Measurements from ENCODE around the gene GAB3. TPM values are rescaled to one million over a fixed set of nuclear protein-coding genes. Genes with fewer than 3 reads are reported as not detected.

The GAB3 gene
- total RNA-seq, 1 donor from 2014 or later, result 1.1 TPM

- no peak for TF ChIP-seq CTCF (IDR thresholded peaks at IDR 0.05)
- no peak overlapping the region for H3K4me3 Mint-ChIP-seq (ENCODE audit: unreplicated experiment)
- no peak overlapping the region for H3K27ac Mint-ChIP-seq (ENCODE audit: unreplicated experiment)
- H3K9me3 Mint-ChIP-seq (ENCODE audit: unreplicated experiment), result peaks cover 13% of the 10 kb centered on the region
- no peaks in the 10 kb centered on the region for H3K4me1 Mint-ChIP-seq (ENCODE audit: unreplicated experiment)
- no peaks in the 10 kb centered on the region for H3K27me3 Mint-ChIP-seq (ENCODE audit: unreplicated experiment)
- DNase-seq (ENCODE audit: extremely low spot score, unreplicated experiment), result no peak
- no peaks in the 10 kb centered on the region for H3K36me3 Mint-ChIP-seq (ENCODE audit: unreplicated experiment)
These were observed 31.7 kb downstream of the GAB3 start for GRCh38 chrX:154719132-154719675.

GRCh38 chrX:154718616-154719015 is 32.3 kb downstream of the GAB3 start:
- Mint-ChIP-seq H3K4me3 (ENCODE audit: unreplicated experiment) (no peak overlapping the region), H3K27me3 (ENCODE audit: unreplicated experiment) (no peaks in the 10 kb centered on the region), H3K36me3 (ENCODE audit: unreplicated experiment) (no peaks in the 10 kb centered on the region), H3K9me3 (ENCODE audit: unreplicated experiment) (peaks cover 13% of the 10 kb centered on the region), H3K27ac (ENCODE audit: unreplicated experiment) (no peak overlapping the region), H3K4me1 (ENCODE audit: unreplicated experiment) (no peaks in the 10 kb centered on the region)
- no peak for TF ChIP-seq CTCF (IDR thresholded peaks at IDR 0.05)
- DNase-seq (ENCODE audit: extremely low spot score, unreplicated experiment), result no peak

GRCh38 chrX:154717824-154718223 is 33.1 kb downstream of the GAB3 start:
- no peak for DNase-seq (ENCODE audit: extremely low spot score, unreplicated experiment)
- no peak for TF ChIP-seq CTCF (IDR thresholded peaks at IDR 0.05)
- Mint-ChIP-seq H3K4me3 (ENCODE audit: unreplicated experiment) (no peak overlapping the region), H3K27ac (ENCODE audit: unreplicated experiment) (no peak overlapping the region), H3K9me3 (ENCODE audit: unreplicated experiment) (peaks cover 13% of the 10 kb centered on the region), H3K4me1 (ENCODE audit: unreplicated experiment) (no peaks in the 10 kb centered on the region), H3K27me3 (ENCODE audit: unreplicated experiment) (no peaks in the 10 kb centered on the region), H3K36me3 (ENCODE audit: unreplicated experiment) (no peaks in the 10 kb centered on the region)

GRCh38 chrX:154715825-154716224 is 35.1 kb downstream of the GAB3 start:
- Mint-ChIP-seq H3K9me3 (ENCODE audit: unreplicated experiment) (peaks cover 8% of the 10 kb centered on the region), H3K4me3 (ENCODE audit: unreplicated experiment) (no peak overlapping the region), H3K27me3 (ENCODE audit: unreplicated experiment) (no peaks in the 10 kb centered on the region), H3K4me1 (ENCODE audit: unreplicated experiment) (peaks cover 1% of the 10 kb centered on the region), H3K36me3 (ENCODE audit: unreplicated experiment) (no peaks in the 10 kb centered on the region), H3K27ac (ENCODE audit: unreplicated experiment) (no peak overlapping the region)
- DNase-seq (ENCODE audit: extremely low spot score, unreplicated experiment), result no peak
- TF ChIP-seq CTCF (IDR thresholded peaks at IDR 0.05), result no peak

- DNase-seq (ENCODE audit: extremely low spot score, unreplicated experiment), result no peak
- Mint-ChIP-seq H3K27ac (ENCODE audit: unreplicated experiment) (no peak overlapping the region), H3K4me1 (ENCODE audit: unreplicated experiment) (peaks cover 1% of the 10 kb centered on the region), H3K9me3 (ENCODE audit: unreplicated experiment) (peaks cover 5% of the 10 kb centered on the region), H3K4me3 (ENCODE audit: unreplicated experiment) (no peak overlapping the region), H3K27me3 (ENCODE audit: unreplicated experiment) (no peaks in the 10 kb centered on the region), H3K36me3 (ENCODE audit: unreplicated experiment) (no peaks in the 10 kb centered on the region)
- TF ChIP-seq CTCF (IDR thresholded peaks at IDR 0.05), result peak; percentile 74
These were observed 36.0 kb downstream of the GAB3 start for GRCh38 chrX:154714925-154715324.

Measured in osteocyte (in vitro differentiated cells).